ENCODE data around the gene GINS3. TPM values are rescaled to one million over a fixed set of nuclear protein-coding genes. Genes with fewer than 3 reads are reported as not detected.

Gene GINS3
- total RNA-seq, 1 donor, result 4.3 TPM

Small RNA genes within 50 kb of the gene (small RNA-seq; reads per million reads assigned to genes)
- gene RNU6-1110P (not detected), gene RNU6-269P (not detected)

Other genes with a start within 250 kb of the GINS3 start
- gene CSNK2A2, start 194.4 kb upstream of the GINS3 start, total RNA-seq, result 21.8 TPM
- not detected for gene PRSS54, start 97.4 kb upstream of the GINS3 start, total RNA-seq
- gene NDRG4, start 107.7 kb downstream of the GINS3 start, total RNA-seq, result 6.7 TPM
- 24.8 TPM for gene SETD6, start 123.0 kb downstream of the GINS3 start, total RNA-seq
- 233 TPM for gene CNOT1, start 237.4 kb downstream of the GINS3 start, total RNA-seq

All from hematopoietic multipotent progenitor cell (in vitro differentiated cells).